Right lobe of liver (tissue), 6 donors: ENCODE measurements around the gene ZNF580. TPM values are rescaled to one million over a fixed set of nuclear protein-coding genes. Genes with fewer than 3 reads are reported as not detected.
A peak's percentile ranks its signal among the peaks of the same experiment; 100 is the strongest.

ENCODE experiments used
- ATAC-seq, 4 donors: fragments of 200-7000 bp; cut with Tn5 transposase; one replicate each; pipeline ENCODE4 v1.9.1; 2020; ENCODE audit warnings: mild to moderate bottlenecking in 4 of 4, moderate library complexity in 4 of 4
- DNase-seq, 3 donors: peaks; one replicate each; pipeline ENCODE4 v3.0.0-alpha.2; 2020
- H3K27ac ChIP-seq, 3 donors: fragments of 200-600 bp; one replicate each; pipeline ENCODE4 v1.8.0; 2022
- H3K27me3 ChIP-seq, 2 donors: fragments of 200-600 bp; one replicate each; pipeline ENCODE4 v1.8.0; 2022
- H3K36me3 ChIP-seq, 4 donors: fragments of 200-600 bp; sonication (generic) in 1 of 4; one replicate each; pipeline versions ENCODE4 v1.5.1 to v1.8.0; 2017 to 2022; ENCODE audit warnings: control low read depth in 1 of 4
- H3K4me1 ChIP-seq, 4 donors: fragments of 200-600 bp; sonication (generic) in 1 of 4; one replicate each; pipeline versions ENCODE4 v1.5.1 to v1.8.0; 2017 to 2022; ENCODE audit warnings: control low read depth in 1 of 4
- H3K4me3 ChIP-seq, 3 donors: fragments of 200-600 bp; one replicate each; pipeline ENCODE4 v1.8.0; 2022
- H3K9me3 ChIP-seq, 4 donors: fragments of 200-600 bp; sonication (generic) in 1 of 4; one replicate each; pipeline versions ENCODE4 v1.5.1 to v1.8.0; 2017 to 2022; ENCODE audit warnings: control low read depth in 1 of 4
- CTCF ChIP-seq, 4 donors: fragments of 200-600 bp in 3 of 4; fragments of 450-650 bp in 1 of 4; IDR thresholded peaks; one replicate each; pipeline versions ENCODE4 v1.5.1 to v1.8.0; 2016 to 2022; ENCODE audit warnings: antibody characterized with exemption in 4 of 4, mild to moderate bottlenecking in 2 of 4
- POLR2A ChIP-seq: fragments of 450-650 bp; IDR thresholded peaks from one replicate; pipeline ENCODE4 v1.6.1; 2017; ENCODE audit warnings: antibody characterized with exemption, mild to moderate bottlenecking
- WGBS: methylation state at CpG from one replicate; pipeline ENCODE4 v1.1.6; 2018; ENCODE audit warnings: low coverage, low lambda C conversion rate; ENCODE audit not compliant: insufficient coverage; ENCODE audit errors: missing lambda C conversion rate; 5-methylcytosine and 5-hydroxymethylcytosine counted together
- intact Hi-C, 2 donors: fragments of 100-400 bp; cut with DNase I; formaldehyde crosslinking; loops; one replicate each; pipeline versions ENCODE4 v1.11.2 to v1.14.1; 2022
- total RNA-seq, 6 experiments: library from RNA; depleted of rRNA in 2 of 6; stranded (reverse); fragments of >200 nt in 2 of 6; fragmentation: NEBNext Ultra II Directional in 3 of 6; extraction: Animal tissue kit (Norgen Biotek cat#: 25700) in 3 of 6; gene quantifications; one replicate each; pipeline versions ENCODE4 v1.1.0 to v1.2.4, GENCODE V29; 2016 to 2023
- donor health status: DM: no; HTN: yes; CAD: no.
- donor health status: DM: no; HTN: no; CAD: no.
- donor health status: DM: no; HTN: no; CAD: no.
- donor health status: DM: no; HTN: yes; CAD: no.
- donor health status: DM: no; HTN: yes; CAD: no.

Gene ZNF580
- total RNA-seq, 6 experiments from 2014 or later = 5.4 to 11.6 (median 6.5) TPM

GRCh38 chr19:55656988-55657747 lies 16.4 kb downstream of the ZNF580 start:
- Histone ChIP-seq H3K4me1 (peaks cover 0 to 32% (median 12%) of the 10 kb centered on the region in 4 donors), H3K27me3 (no peaks in the 10 kb centered on the region), H3K9me3 (no peaks in the 10 kb centered on the region), H3K4me3 (peak overlapping the region in 2 of 3 donors; percentile 88 to 99), H3K27ac (no peak overlapping the region), H3K36me3 (peaks cover 0 to 18% (median 3%) of the 10 kb centered on the region in 4 donors)
- TF ChIP-seq CTCF (IDR thresholded peaks at IDR 0.05) (no peak), POLR2A (no peak)
- DNase-seq (no peak), ATAC-seq (no peak)
- intact Hi-C loops = no loop called here
- WGBS = 42% methylated on average over 8 of the region's 18 CpGs

- Histone ChIP-seq H3K4me1 (peaks cover 0 to 32% (median 12%) of the 10 kb centered on the region in 4 donors), H3K4me3 (no peak overlapping the region), H3K27me3 (no peaks in the 10 kb centered on the region), H3K27ac (no peak overlapping the region), H3K9me3 (no peaks in the 10 kb centered on the region), H3K36me3 (peaks cover 0 to 34% (median 15%) of the 10 kb centered on the region in 4 donors)
- DNase-seq = peak in 1 of 3 donors; percentile 13
- WGBS = 100% methylated on average over 1 of the region's 37 CpGs
- intact Hi-C loops = no loop called here
- ATAC-seq = no peak
- TF ChIP-seq POLR2A = no peak
- no peak for TF ChIP-seq CTCF (IDR thresholded peaks at IDR 0.05)
Measured at GRCh38 chr19:55658846-55659459, 18.2 kb downstream of the ZNF580 start.

- Histone ChIP-seq H3K27ac (no peak overlapping the region), H3K27me3 (no peaks in the 10 kb centered on the region), H3K36me3 (peaks cover 0 to 43% (median 19%) of the 10 kb centered on the region in 4 donors), H3K9me3 (no peaks in the 10 kb centered on the region), H3K4me1 (peaks cover 0 to 32% (median 12%) of the 10 kb centered on the region in 4 donors), H3K4me3 (no peak overlapping the region)
- no peak for DNase-seq
- ATAC-seq = no peak
- TF ChIP-seq POLR2A (no peak), CTCF (IDR thresholded peaks at IDR 0.05) (no peak)
- 48% methylated on average over 8 of the region's 9 CpGs for WGBS
- intact Hi-C loops = no loop called here
Measured at GRCh38 chr19:55659822-55660221, 19.0 kb downstream of the ZNF580 start.

GRCh38 chr19:55660404-55660803 lies 19.6 kb downstream of the ZNF580 start:
- intact Hi-C loops = no loop called here
- H3K27ac ChIP-seq = no peak overlapping the region
- H3K9me3 ChIP-seq = no peaks in the 10 kb centered on the region
- no peaks in the 10 kb centered on the region for H3K27me3 ChIP-seq
- peaks cover 0 to 46% (median 19%) of the 10 kb centered on the region in 4 donors for H3K36me3 ChIP-seq
- peaks cover 0 to 32% (median 12%) of the 10 kb centered on the region in 4 donors for H3K4me1 ChIP-seq
- H3K4me3 ChIP-seq = no peak overlapping the region
- WGBS = 92% methylated on average over 3 of the region's 12 CpGs
- no peak for TF ChIP-seq POLR2A
- no peak for TF ChIP-seq CTCF (IDR thresholded peaks at IDR 0.05)
- DNase-seq (no peak), ATAC-seq (no peak)
